Vagina (tissue), 2 donors: ENCODE measurements around the gene TMEM30B. TPM values are rescaled to one million over a fixed set of nuclear protein-coding genes. Genes with fewer than 3 reads are reported as not detected.

ENCODE experiments used
- DNase-seq, 2 donors: peaks; one replicate each; pipeline ENCODE4 v3.0.0-alpha.2; 2017; ENCODE audit errors: extremely low spot score in 2 of 2
- H3K27ac ChIP-seq: fragments of 200-600 bp; sonication (generic); one replicate; pipeline ENCODE4 v1.5.1; 2019
- H3K27me3 ChIP-seq: fragments of 200-600 bp; sonication (generic); one replicate; pipeline ENCODE4 v1.5.1; 2019
- H3K36me3 ChIP-seq, 2 donors: fragments of 200-600 bp; sonication (generic); one replicate each; pipeline ENCODE4 v1.5.1; 2017 to 2019
- H3K4me1 ChIP-seq: fragments of 200-600 bp; sonication (generic); one replicate; pipeline ENCODE4 v1.5.1; 2019
- H3K4me3 ChIP-seq, 2 donors: fragments of 200-600 bp; sonication (generic); 1 replicate in 1 of 2; 2 replicates in 1 of 2; pipeline ENCODE4 v1.5.1; 2016 to 2019
- H3K9me3 ChIP-seq: fragments of 200-600 bp; sonication (generic); one replicate; pipeline ENCODE4 v1.5.1; 2019
- CTCF ChIP-seq, 3 experiments: fragments of 450-650 bp in 2 of 3; fragments of 200-600 bp in 1 of 3; sonication (generic) in 1 of 3; IDR thresholded peaks; one replicate each; pipeline ENCODE4 v1.5.1; 2017 to 2019; ENCODE audit warnings: antibody characterized with exemption in 3 of 3, mild to moderate bottlenecking in 2 of 3, moderate library complexity in 2 of 3
- POLR2A ChIP-seq, 2 donors: fragments of 450-650 bp; IDR thresholded peaks; one replicate each; pipeline ENCODE4 v1.6.1; 2017; ENCODE audit warnings: antibody characterized with exemption in 2 of 2, mild to moderate bottlenecking in 2 of 2, moderate library complexity in 2 of 2
- POLR2AphosphoS5 ChIP-seq, 2 donors: sonication (generic); formaldehyde crosslinking; IDR thresholded peaks; one replicate each; pipeline ENCODE4 v1.9.0; 2017; ENCODE audit warnings: antibody characterized with exemption in 2 of 2, mild to moderate bottlenecking in 2 of 2, low read depth in 1 of 2; ENCODE audit not compliant: insufficient read depth in 1 of 2
- intact Hi-C: fragments of 100-400 bp; cut with DNase I; formaldehyde crosslinking; loops from one replicate; pipeline ENCODE4 v1.15.1; 2023
- total RNA-seq: library from RNA; depleted of rRNA; stranded (reverse); fragments of >200 nt; gene quantifications from one replicate; pipeline ENCODE4 v1.2.3, GENCODE V29; 2016

The TMEM30B gene
- total RNA-seq, 1 donor from 2014 or later: 22.6 TPM

GRCh38 chr14:61284001-61284400 lies 2.9 kb upstream of the TMEM30B start:
- peaks cover 14% of the 10 kb centered on the region for H3K4me1 ChIP-seq

GRCh38 chr14:61282746-61283145 lies 1.6 kb upstream of the TMEM30B start:
- peaks cover 14% of the 10 kb centered on the region for H3K4me1 ChIP-seq
- no peak overlapping the region for H3K27ac ChIP-seq
- H3K36me3 ChIP-seq: no peaks in the 10 kb centered on the region
- intact Hi-C loops: no loop called here
- H3K27me3 ChIP-seq: no peaks in the 10 kb centered on the region
- H3K9me3 ChIP-seq: no peaks in the 10 kb centered on the region
- TF ChIP-seq POLR2A (IDR thresholded peaks at IDR 0.05) (no peak), CTCF (IDR thresholded peaks at IDR 0.05) (no peak), POLR2AphosphoS5 (IDR thresholded peaks at IDR 0.05; ENCODE audit: insufficient read depth in 1 of 2, low read depth in 1 of 2) (no peak)
- no peak for DNase-seq
- no peak overlapping the region for H3K4me3 ChIP-seq

More at GRCh38 chr14:61284001-61284400, 2.9 kb upstream of the TMEM30B start:
- H3K27ac ChIP-seq: no peak overlapping the region
- H3K4me3 ChIP-seq: no peak overlapping the region
- no peaks in the 10 kb centered on the region for H3K36me3 ChIP-seq
- H3K9me3 ChIP-seq: no peaks in the 10 kb centered on the region
- H3K27me3 ChIP-seq: no peaks in the 10 kb centered on the region
- DNase-seq: peak in 1 of 2 donors; percentile 80
- intact Hi-C loops: no loop called here
- TF ChIP-seq POLR2AphosphoS5 (IDR thresholded peaks at IDR 0.05; ENCODE audit: insufficient read depth in 1 of 2, low read depth in 1 of 2): no peak
- TF ChIP-seq POLR2A (IDR thresholded peaks at IDR 0.05): no peak
- TF ChIP-seq CTCF (IDR thresholded peaks at IDR 0.05): no peak

- peaks cover 14% of the 10 kb centered on the region for H3K4me1 ChIP-seq
- H3K27me3 ChIP-seq: no peaks in the 10 kb centered on the region
- peak in 1 of 2 donors; percentile 18 for DNase-seq
- intact Hi-C loops: no loop called here
- H3K27ac ChIP-seq: no peak overlapping the region
- no peaks in the 10 kb centered on the region for H3K9me3 ChIP-seq
- no peak for TF ChIP-seq CTCF (IDR thresholded peaks at IDR 0.05)
- TF ChIP-seq POLR2A (IDR thresholded peaks at IDR 0.05): no peak
- TF ChIP-seq POLR2AphosphoS5 (IDR thresholded peaks at IDR 0.05; ENCODE audit: insufficient read depth in 1 of 2, low read depth in 1 of 2): no peak
- H3K4me3 ChIP-seq: peak overlapping the region in 1 of 2 donors; percentile 70
- no peaks in the 10 kb centered on the region for H3K36me3 ChIP-seq
Observed at GRCh38 chr14:61281948-61282275, 774 bp upstream of the TMEM30B start.

GRCh38 chr14:61280526-61281185 lies 482 bp downstream of the TMEM30B start:
- H3K36me3 ChIP-seq: no peaks in the 10 kb centered on the region
- peak in 1 of 2 donors; percentile 86 for DNase-seq
- H3K27me3 ChIP-seq: no peaks in the 10 kb centered on the region
- peak overlapping the region; percentile 96 for H3K27ac ChIP-seq
- TF ChIP-seq CTCF (IDR thresholded peaks at IDR 0.05) (peak in 2 of 3 experiments; percentile 31 to 62), POLR2AphosphoS5 (IDR thresholded peaks at IDR 0.05; ENCODE audit: insufficient read depth in 1 of 2, low read depth in 1 of 2) (peak in 1 of 2 donors; percentile 48), POLR2A (IDR thresholded peaks at IDR 0.05) (peak in 1 of 2 donors; percentile 10)
- H3K4me1 ChIP-seq: peaks cover 14% of the 10 kb centered on the region
- peak overlapping the region; percentile 70 for H3K4me3 ChIP-seq
- H3K9me3 ChIP-seq: no peaks in the 10 kb centered on the region
- intact Hi-C loops: no loop called here

- Histone ChIP-seq H3K27me3 (no peaks in the 10 kb centered on the region), H3K9me3 (no peaks in the 10 kb centered on the region), H3K4me3 (peak overlapping the region; percentile 70), H3K27ac (peak overlapping the region; percentile 96), H3K36me3 (no peaks in the 10 kb centered on the region), H3K4me1 (peaks cover 14% of the 10 kb centered on the region)
- DNase-seq: peak in 1 of 2 donors; percentile 81
- TF ChIP-seq POLR2AphosphoS5 (IDR thresholded peaks at IDR 0.05; ENCODE audit: insufficient read depth in 1 of 2, low read depth in 1 of 2) (no peak), POLR2A (IDR thresholded peaks at IDR 0.05) (no peak), CTCF (IDR thresholded peaks at IDR 0.05) (no peak)
- intact Hi-C loops: no loop called here
Observed at GRCh38 chr14:61280092-61280525, 1.0 kb downstream of the TMEM30B start.
